Anterior cingulate cortex (tissue), 58 donors: ENCODE measurements around the gene CDKN2AIPNL.
A peak's percentile ranks its signal among the peaks of the same experiment; 100 is the strongest.
"Not testable (repeated sequence)": the region's sequence is repeated elsewhere in the genome, so short reads cannot be mapped to it uniquely, and the experiment has no call there.

ENCODE experiments used
- DNase-seq, 58 donors: peaks; one replicate each; lab custom pipeline; 2025; lab: John Stamatoyannopoulos, UW

Gene CDKN2AIPNL

GRCh38 chr5:134409321-134409720 is 2.4 kb downstream of the CDKN2AIPNL start:
- no peak for DNase-seq

GRCh38 chr5:134406390-134406789 is 5.3 kb downstream of the CDKN2AIPNL start:
- no peak for DNase-seq

GRCh38 chr5:134403951-134404350 is 7.7 kb downstream of the CDKN2AIPNL start:
- DNase-seq, result no peak

GRCh38 chr5:134398609-134399155 is 13.0 kb downstream of the CDKN2AIPNL start:
- no peak for DNase-seq

- DNase-seq, result no peak
Observed at GRCh38 chr5:134397196-134397595, 14.5 kb downstream of the CDKN2AIPNL start.

- DNase-seq, result no peak
Observed at GRCh38 chr5:134396274-134396673, 15.4 kb downstream of the CDKN2AIPNL start.

GRCh38 chr5:134394932-134395331 is 16.7 kb downstream of the CDKN2AIPNL start:
- no peak for DNase-seq

- no peak for DNase-seq
Observed at GRCh38 chr5:134392301-134392700, 19.4 kb downstream of the CDKN2AIPNL start.

- DNase-seq, result no peak
Observed at GRCh38 chr5:134387443-134387842, 24.2 kb downstream of the CDKN2AIPNL start.

- DNase-seq, result no peak
Observed at GRCh38 chr5:134383980-134384697, 27.5 kb downstream of the CDKN2AIPNL start.

- not testable (repeated sequence) for DNase-seq
Observed at GRCh38 chr5:134382204-134382603, 29.5 kb downstream of the CDKN2AIPNL start.

- peak in 3 of 58 donors; percentile 7 to 31 (median 30) for DNase-seq
Observed at GRCh38 chr5:134380346-134380745, 31.3 kb downstream of the CDKN2AIPNL start.

GRCh38 chr5:134374232-134374631 is 37.4 kb downstream of the CDKN2AIPNL start:
- no peak for DNase-seq

GRCh38 chr5:134373633-134374032 is 38.0 kb downstream of the CDKN2AIPNL start:
- not testable (repeated sequence) for DNase-seq

- DNase-seq, result peak in 45 of 58 donors; percentile 8 to 67 (median 38)
Observed at GRCh38 chr5:134371834-134372340, 39.8 kb downstream of the CDKN2AIPNL start.

GRCh38 chr5:134370871-134371833 is 40.5 kb downstream of the CDKN2AIPNL start, which contains the start of gene UBE2B:
Gene UBE2B, plus strand, starts transcription at chr5:134371569. Its CDS starts 27 bp downstream, at chr5:134371596.
- peak; percentile 81 to 100 (median 97) for DNase-seq

- peak in 5 of 58 donors; percentile 8 to 54 (median 20) for DNase-seq
Observed at GRCh38 chr5:134370311-134370870, 41.3 kb downstream of the CDKN2AIPNL start.

- DNase-seq, result no peak
Observed at GRCh38 chr5:134365604-134366003, 46.1 kb downstream of the CDKN2AIPNL start.

- DNase-seq, result no peak
Observed at GRCh38 chr5:134355681-134356080, 56.0 kb downstream of the CDKN2AIPNL start.
